ENCODE results near the gene ZFY. TPM values are rescaled to one million over a fixed set of nuclear protein-coding genes. Genes with fewer than 3 reads are reported as not detected.

The ZFY gene
- total RNA-seq, 1 experiment from 2014 or later = not detected

DNA sequence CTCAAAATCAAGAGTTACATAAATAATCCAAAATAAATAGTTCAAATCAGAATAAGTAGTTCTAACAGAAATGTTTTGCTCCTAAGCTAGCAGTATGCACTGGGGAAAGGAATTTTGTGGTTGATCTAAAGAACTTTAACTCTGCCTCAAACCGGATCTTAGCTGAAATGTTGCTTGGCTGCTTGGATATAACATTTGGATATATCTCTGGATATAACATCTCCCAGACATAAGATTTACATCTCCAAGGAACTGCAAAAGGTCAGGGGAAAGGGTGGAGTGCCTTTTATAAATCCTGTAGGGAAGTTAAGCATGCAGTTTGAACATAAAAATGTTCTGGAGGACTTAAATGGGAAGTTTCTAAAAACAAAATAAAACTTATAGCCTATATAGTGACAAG lies 83.4 kb downstream of the ZFY start:
- no peaks in the 10 kb centered on the region for H3K27me3 ChIP-seq (ENCODE audit: low read length)
- no peaks in the 10 kb centered on the region for H3K36me3 ChIP-seq (ENCODE audit: low read depth, low read length)
- DNase-seq (no peak), ATAC-seq (no peak)
- H3K79me2 ChIP-seq (ENCODE audit: low read length) = no peaks in the 10 kb centered on the region
- ChIA-PET CTCF (no interaction called here), POLR2A (ENCODE audit: unreplicated experiment) (no interaction called here)
- H3K4me3 ChIP-seq (ENCODE audit: low read length) = no peak overlapping the region
- H3K27ac ChIP-seq (ENCODE audit: low read length) = no peak overlapping the region
- TF ChIP-seq EZH2 (IDR thresholded peaks at IDR 0.05; ENCODE audit: low read length, unreplicated experiment) (no peak), EZH2phosphoT487 (IDR thresholded peaks at IDR 0.05; ENCODE audit: borderline replicate concordance, low read length) (no peak)
- TF ChIP-seq, protein P1, sequence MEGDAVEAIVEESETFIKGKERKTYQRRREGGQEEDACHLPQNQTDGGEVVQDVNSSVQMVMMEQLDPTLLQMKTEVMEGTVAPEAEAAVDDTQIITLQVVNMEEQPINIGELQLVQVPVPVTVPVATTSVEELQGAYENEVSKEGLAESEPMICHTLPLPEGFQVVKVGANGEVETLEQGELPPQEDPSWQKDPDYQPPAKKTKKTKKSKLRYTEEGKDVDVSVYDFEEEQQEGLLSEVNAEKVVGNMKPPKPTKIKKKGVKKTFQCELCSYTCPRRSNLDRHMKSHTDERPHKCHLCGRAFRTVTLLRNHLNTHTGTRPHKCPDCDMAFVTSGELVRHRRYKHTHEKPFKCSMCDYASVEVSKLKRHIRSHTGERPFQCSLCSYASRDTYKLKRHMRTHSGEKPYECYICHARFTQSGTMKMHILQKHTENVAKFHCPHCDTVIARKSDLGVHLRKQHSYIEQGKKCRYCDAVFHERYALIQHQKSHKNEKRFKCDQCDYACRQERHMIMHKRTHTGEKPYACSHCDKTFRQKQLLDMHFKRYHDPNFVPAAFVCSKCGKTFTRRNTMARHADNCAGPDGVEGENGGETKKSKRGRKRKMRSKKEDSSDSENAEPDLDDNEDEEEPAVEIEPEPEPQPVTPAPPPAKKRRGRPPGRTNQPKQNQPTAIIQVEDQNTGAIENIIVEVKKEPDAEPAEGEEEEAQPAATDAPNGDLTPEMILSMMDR (conservative IDR thresholded peaks at IDR 0.05; ENCODE audit: low read depth, low read length) = no peak
- no peaks in the 10 kb centered on the region for H3F3A ChIP-seq (ENCODE audit: low read length, unreplicated experiment)
- H3K9me3 ChIP-seq (ENCODE audit: low read length) = no peaks in the 10 kb centered on the region
- BruUV-seq (replicated peaks) = no TSS peak
- intact Hi-C loops (cut with micrococcal nuclease) = no loop called here
- no peaks in the 10 kb centered on the region for H3K4me1 ChIP-seq (ENCODE audit: insufficient read depth, low read length)
- no peak overlapping the region for H3K9ac ChIP-seq (ENCODE audit: low read length)
- no peak overlapping the region for H3K4me2 ChIP-seq (ENCODE audit: low read length)
- H2AFZ ChIP-seq (ENCODE audit: low read length) = no peak overlapping the region
- no peaks in the 10 kb centered on the region for H4K20me1 ChIP-seq (ENCODE audit: low read length)
- H3K9me2 ChIP-seq (replicated peaks; ENCODE audit: low read length) = no peaks in the 10 kb centered on the region

DNA sequence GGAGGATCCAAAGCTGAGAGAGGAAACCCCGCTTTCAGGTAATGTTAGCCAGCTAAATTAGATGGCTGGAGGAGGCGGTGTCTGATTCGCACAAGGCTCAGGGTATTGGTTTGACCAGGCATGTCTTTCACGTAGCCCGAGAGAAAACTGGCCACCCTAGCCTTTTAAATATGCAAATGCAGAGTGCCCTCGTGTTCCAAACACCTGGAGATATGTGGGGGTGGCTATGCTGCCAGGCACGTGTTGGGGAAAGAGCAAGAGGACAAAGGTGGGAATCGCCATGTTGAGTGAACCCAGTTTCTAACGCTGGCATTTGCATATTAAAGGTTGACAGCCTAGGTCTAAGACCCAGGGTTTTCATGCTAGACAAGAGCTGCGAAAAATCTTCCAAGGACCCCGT lies 84.4 kb downstream of the ZFY start:
- no TSS peak for BruUV-seq (replicated peaks)
- no peak overlapping the region for H3K4me2 ChIP-seq (ENCODE audit: low read length)
- no peak overlapping the region for H3K4me3 ChIP-seq (ENCODE audit: low read length)
- ChIA-PET POLR2A (ENCODE audit: unreplicated experiment) (no interaction called here), CTCF (no interaction called here)
- H3K9me3 ChIP-seq (ENCODE audit: low read length) = no peaks in the 10 kb centered on the region
- intact Hi-C loops (cut with micrococcal nuclease) = no loop called here
- no peak overlapping the region for H3K9ac ChIP-seq (ENCODE audit: low read length)
- no peak for TF ChIP-seq EZH2phosphoT487 (IDR thresholded peaks at IDR 0.05; ENCODE audit: borderline replicate concordance, low read length)
- TF ChIP-seq, protein P1 (conservative IDR thresholded peaks at IDR 0.05; ENCODE audit: low read depth, low read length) = no peak
- no peak for TF ChIP-seq EZH2 (IDR thresholded peaks at IDR 0.05; ENCODE audit: low read length, unreplicated experiment)
- ATAC-seq (no peak), DNase-seq (no peak)
- H3K27ac ChIP-seq (ENCODE audit: low read length) = no peak overlapping the region
- no peaks in the 10 kb centered on the region for H3K9me2 ChIP-seq (replicated peaks; ENCODE audit: low read length)
- no peaks in the 10 kb centered on the region for H4K20me1 ChIP-seq (ENCODE audit: low read length)
- no peaks in the 10 kb centered on the region for H3F3A ChIP-seq (ENCODE audit: low read length, unreplicated experiment)
- no peaks in the 10 kb centered on the region for H3K4me1 ChIP-seq (ENCODE audit: insufficient read depth, low read length)
- no peaks in the 10 kb centered on the region for H3K27me3 ChIP-seq (ENCODE audit: low read length)
- no peak overlapping the region for H2AFZ ChIP-seq (ENCODE audit: low read length)
- H3K36me3 ChIP-seq (ENCODE audit: low read depth, low read length) = no peaks in the 10 kb centered on the region
- no peaks in the 10 kb centered on the region for H3K79me2 ChIP-seq (ENCODE audit: low read length)

DNA sequence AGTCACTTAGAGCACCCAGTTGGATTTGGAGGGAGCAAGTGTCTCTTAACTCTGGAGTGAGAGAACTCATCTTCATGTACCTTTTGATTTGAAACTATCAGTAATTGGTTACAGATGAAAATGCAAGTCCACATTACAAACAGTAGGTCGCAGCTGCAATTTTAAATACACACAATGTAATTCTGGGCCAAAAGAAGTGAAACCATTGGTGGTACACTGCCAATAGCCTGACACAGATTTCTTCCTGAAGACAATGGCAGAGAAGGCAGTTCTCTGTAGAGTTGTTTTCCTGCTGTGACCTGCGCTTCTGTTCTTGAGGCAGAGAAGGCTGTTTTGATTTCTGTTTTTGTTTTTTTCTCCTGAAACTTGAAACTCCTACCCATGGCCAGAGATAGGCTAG lies 86.0 kb downstream of the ZFY start:
- intact Hi-C loops (cut with micrococcal nuclease) = no loop called here
- H3K9me3 ChIP-seq (ENCODE audit: low read length) = no peaks in the 10 kb centered on the region
- ChIA-PET POLR2A (ENCODE audit: unreplicated experiment) (no interaction called here), CTCF (no interaction called here)
- no peaks in the 10 kb centered on the region for H4K20me1 ChIP-seq (ENCODE audit: low read length)
- no peaks in the 10 kb centered on the region for H3K36me3 ChIP-seq (ENCODE audit: low read depth, low read length)
- BruUV-seq (replicated peaks) = no TSS peak
- ATAC-seq (no peak), DNase-seq (no peak)
- no peaks in the 10 kb centered on the region for H3F3A ChIP-seq (ENCODE audit: low read length, unreplicated experiment)
- no peak for TF ChIP-seq EZH2 (IDR thresholded peaks at IDR 0.05; ENCODE audit: low read length, unreplicated experiment)
- H3K27ac ChIP-seq (ENCODE audit: low read length) = no peak overlapping the region
- H3K9me2 ChIP-seq (replicated peaks; ENCODE audit: low read length) = no peaks in the 10 kb centered on the region
- H3K4me1 ChIP-seq (ENCODE audit: insufficient read depth, low read length) = no peaks in the 10 kb centered on the region
- no peaks in the 10 kb centered on the region for H3K27me3 ChIP-seq (ENCODE audit: low read length)
- H3K4me3 ChIP-seq (ENCODE audit: low read length) = no peak overlapping the region
- no peak overlapping the region for H3K4me2 ChIP-seq (ENCODE audit: low read length)
- H3K9ac ChIP-seq (ENCODE audit: low read length) = no peak overlapping the region
- no peaks in the 10 kb centered on the region for H3K79me2 ChIP-seq (ENCODE audit: low read length)
- no peak overlapping the region for H2AFZ ChIP-seq (ENCODE audit: low read length)

Measured in PC-3 (cell line).